ENCODE measurements around the gene PTPN4. TPM values are rescaled to one million over a fixed set of nuclear protein-coding genes. Genes with fewer than 3 reads are reported as not detected.

Gene PTPN4
- total and polyA plus RNA-seq, 9 of the 15 experiments (the other 6 are each of a cell fraction or from before 2014, with no cell fraction given), result 5.0 to 32.8 (median 27.3) TPM

DNA sequence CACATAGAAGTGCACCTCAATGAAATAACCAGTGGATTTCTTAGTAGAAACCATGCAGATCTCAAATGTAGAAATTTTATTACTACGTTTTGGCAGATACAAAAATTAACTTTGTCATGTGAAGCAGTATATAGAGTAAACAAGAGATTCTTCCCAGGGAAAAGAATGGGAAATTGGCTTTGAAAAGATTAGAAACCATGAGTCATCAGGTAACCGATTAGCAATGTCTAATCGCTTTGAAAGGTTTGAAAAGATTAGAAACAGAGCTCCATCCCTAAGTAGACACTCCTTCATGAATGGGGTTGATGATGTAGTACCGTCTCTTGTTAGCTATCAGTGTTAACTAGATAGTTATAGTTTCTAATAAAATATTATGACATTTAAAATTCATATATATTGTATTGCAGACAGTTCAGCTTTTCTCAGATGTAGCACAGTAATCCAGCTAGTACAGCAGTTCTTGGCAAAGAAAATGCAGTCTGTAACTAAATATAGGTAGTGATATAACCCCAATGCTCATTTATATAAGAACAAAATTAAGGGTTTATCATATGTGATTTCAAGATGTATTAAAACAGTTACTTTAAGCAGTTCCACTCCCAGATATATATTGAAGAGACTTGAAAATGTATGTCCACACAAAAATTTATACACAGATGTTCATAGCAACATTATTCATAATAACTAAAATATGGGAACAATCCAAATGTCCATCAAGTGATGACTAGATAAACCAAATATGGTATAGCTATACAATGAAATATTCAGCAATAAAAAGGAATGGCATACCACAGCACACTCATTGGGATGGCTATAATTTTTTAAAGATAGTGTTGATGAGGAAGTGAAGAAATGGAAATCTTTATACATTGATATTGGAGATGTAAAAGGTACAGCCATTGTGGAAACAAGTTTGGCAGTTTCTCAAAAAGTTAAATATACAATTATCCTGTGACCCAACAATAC, 113.9 kb downstream of the PTPN4 start (continued):
- TF ChIP-seq, protein P1, sequence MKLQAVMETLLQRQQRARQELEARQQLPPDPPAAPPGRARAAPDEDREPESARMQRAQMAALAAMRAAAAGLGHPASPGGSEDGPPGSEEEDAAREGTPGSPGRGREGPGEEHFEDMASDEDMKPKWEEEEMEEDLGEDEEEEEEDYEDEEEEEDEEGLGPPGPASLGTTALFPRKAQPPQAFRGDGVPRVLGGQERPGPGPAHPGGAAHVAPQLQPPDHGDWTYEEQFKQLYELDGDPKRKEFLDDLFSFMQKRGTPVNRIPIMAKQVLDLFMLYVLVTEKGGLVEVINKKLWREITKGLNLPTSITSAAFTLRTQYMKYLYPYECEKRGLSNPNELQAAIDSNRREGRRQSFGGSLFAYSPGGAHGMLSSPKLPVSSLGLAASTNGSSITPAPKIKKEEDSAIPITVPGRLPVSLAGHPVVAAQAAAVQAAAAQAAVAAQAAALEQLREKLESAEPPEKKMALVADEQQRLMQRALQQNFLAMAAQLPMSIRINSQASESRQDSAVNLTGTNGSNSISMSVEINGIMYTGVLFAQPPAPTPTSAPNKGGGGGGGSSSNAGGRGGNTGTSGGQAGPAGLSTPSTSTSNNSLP (IDR thresholded peaks at IDR 0.05; ENCODE audit: borderline replicate concordance, low read depth, low read length), result no peak
- TF ChIP-seq MED1 (CRISPR knock-in tag; IDR thresholded peaks at IDR 0.05; ENCODE audit: borderline replicate concordance), result no peak
- TF ChIP-seq JUND (IDR thresholded peaks at IDR 0.05; ENCODE audit: borderline replicate concordance, low read depth, low read length), result peak; percentile 84
- TF ChIP-seq JUND (tag; IDR thresholded peaks at IDR 0.05; ENCODE audit: borderline replicate concordance, low read depth, low read length), result peak; percentile 80; the same call in 2 of the 3 replicates
- no peak for TF ChIP-seq ZNF589 (CRISPR knock-in tag; IDR thresholded peaks at IDR 0.05; ENCODE audit: low read depth)
- peak; percentile 76 for TF ChIP-seq FOSL1 (tag; conservative IDR thresholded peaks at IDR 0.05)
- no peak for TF ChIP-seq FOXJ2 (tag; IDR thresholded peaks at IDR 0.05)
- TF ChIP-seq, protein P2, sequence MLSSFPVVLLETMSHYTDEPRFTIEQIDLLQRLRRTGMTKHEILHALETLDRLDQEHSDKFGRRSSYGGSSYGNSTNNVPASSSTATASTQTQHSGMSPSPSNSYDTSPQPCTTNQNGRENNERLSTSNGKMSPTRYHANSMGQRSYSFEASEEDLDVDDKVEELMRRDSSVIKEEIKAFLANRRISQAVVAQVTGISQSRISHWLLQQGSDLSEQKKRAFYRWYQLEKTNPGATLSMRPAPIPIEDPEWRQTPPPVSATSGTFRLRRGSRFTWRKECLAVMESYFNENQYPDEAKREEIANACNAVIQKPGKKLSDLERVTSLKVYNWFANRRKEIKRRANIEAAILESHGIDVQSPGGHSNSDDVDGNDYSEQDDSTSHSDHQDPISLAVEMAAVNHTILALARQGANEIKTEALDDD (IDR thresholded peaks at IDR 0.05), result peak; percentile 73
- no peak for TF ChIP-seq PTBP1 (IDR thresholded peaks at IDR 0.05; ENCODE audit: low read depth, low read length)
- TF ChIP-seq ZNF316 (IDR thresholded peaks at IDR 0.05), result no peak
- TF ChIP-seq SMARCE1 (IDR thresholded peaks at IDR 0.05), result 0 out of 2 replicates have a peak, but pooled peaks have one; percentile 34
- no peak for TF ChIP-seq ZNF133 (CRISPR knock-in tag; IDR thresholded peaks at IDR 0.05)
- TF ChIP-seq NCOA2 (IDR thresholded peaks at IDR 0.05; ENCODE audit: partially characterized antibody in 2 of 2), result no peak
- TF ChIP-seq, protein P3, sequence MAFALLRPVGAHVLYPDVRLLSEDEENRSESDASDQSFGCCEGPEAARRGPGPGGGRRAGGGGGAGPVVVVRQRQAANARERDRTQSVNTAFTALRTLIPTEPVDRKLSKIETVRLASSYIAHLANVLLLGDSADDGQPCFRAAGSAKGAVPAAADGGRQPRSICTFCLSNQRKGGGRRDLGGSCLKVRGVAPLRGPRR (CRISPR knock-in tag; IDR thresholded peaks at IDR 0.05), result no peak
- TF ChIP-seq C11orf30 (IDR thresholded peaks at IDR 0.05; ENCODE audit: low read depth), result peak; percentile 42
- no peak for TF ChIP-seq ZNF282 (CRISPR knock-in tag; IDR thresholded peaks at IDR 0.05)
- TF ChIP-seq, protein P4, sequence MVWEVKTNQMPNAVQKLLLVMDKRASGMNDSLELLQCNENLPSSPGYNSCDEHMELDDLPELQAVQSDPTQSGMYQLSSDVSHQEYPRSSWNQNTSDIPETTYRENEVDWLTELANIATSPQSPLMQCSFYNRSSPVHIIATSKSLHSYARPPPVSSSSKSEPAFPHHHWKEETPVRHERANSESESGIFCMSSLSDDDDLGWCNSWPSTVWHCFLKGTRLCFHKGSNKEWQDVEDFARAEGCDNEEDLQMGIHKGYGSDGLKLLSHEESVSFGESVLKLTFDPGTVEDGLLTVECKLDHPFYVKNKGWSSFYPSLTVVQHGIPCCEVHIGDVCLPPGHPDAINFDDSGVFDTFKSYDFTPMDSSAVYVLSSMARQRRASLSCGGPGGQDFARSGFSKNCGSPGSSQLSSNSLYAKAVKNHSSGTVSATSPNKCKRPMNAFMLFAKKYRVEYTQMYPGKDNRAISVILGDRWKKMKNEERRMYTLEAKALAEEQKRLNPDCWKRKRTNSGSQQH (CRISPR knock-in tag; IDR thresholded peaks at IDR 0.05), result no peak

Data from K562 (cell line).